ENCODE measurements around the gene CDKN2A. TPM values are rescaled to one million over a fixed set of nuclear protein-coding genes. Genes with fewer than 3 reads are reported as not detected.

Gene CDKN2A
- total and polyA plus RNA-seq, 2 donors (not counting 3 experiments of a cell fraction or from before 2014, with no cell fraction given) = 8.5 to 10.7 TPM

DNA sequence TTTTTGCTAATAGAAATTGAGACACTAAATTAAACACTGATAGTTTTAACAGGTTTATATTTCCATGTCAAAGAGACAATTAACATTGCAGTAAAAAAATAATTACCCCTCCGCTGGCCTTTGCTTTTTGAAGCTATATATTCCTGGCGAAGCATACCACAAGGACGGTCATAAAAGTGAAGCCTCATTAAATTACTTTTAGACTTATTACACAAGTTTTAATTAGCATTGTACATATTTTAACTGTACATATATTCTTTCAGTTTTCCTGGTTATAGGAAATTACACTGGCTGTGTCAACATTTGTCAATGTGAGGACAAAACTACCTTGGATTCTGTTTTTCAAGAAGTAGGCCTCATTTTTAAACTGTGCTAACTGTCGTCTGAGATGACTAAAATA, 1.2 kb downstream of the CDKN2A start:
- H3K27me3 ChIP-seq (ENCODE audit: control insufficient read depth in 2 of 2, insufficient read depth in 2 of 2, low read length in 2 of 2) = peaks cover 5 to 23% of the 10 kb centered on the region in 2 experiments
- no peaks in the 10 kb centered on the region for H3K79me2 ChIP-seq (ENCODE audit: control insufficient read depth, insufficient read depth, low read length)
- no peak overlapping the region for H2AFZ ChIP-seq (ENCODE audit: low read depth, low read length)
- H3K9me1 ChIP-seq (replicated peaks; ENCODE audit: control insufficient read depth, extremely low read depth, insufficient read depth, low read length) = no peaks in the 10 kb centered on the region
- H3K4me2 ChIP-seq (ENCODE audit: insufficient read depth, low read length) = no peak overlapping the region
- H3K4me3 ChIP-seq (replicated peaks in 1 of 3; ENCODE audit: insufficient read depth in 1 of 3, low read depth in 1 of 3, low read length in 3 of 3) = no peak overlapping the region
- dilution Hi-C loops (cut with MboI; ENCODE audit: extremely low pct_ligation_motif_present, low sequenced_read_pairs) (no loop called here), intact Hi-C loops (cut with micrococcal nuclease) (no loop called here)
- CTCF ChIA-PET = interaction anchor here (0.7 to 5.0 kb wide), 5 partner anchors 11 to 127 kb away, joined by 3 to 39 read pairs (median 6); partner anchors contain the start of gene CDKN2B
- DNase-seq (ENCODE audit: low read depth, low spot score) (no peak), FAIRE-seq (no peak)
- H3K4me1 ChIP-seq (ENCODE audit: control insufficient read depth, extremely low read depth, insufficient read depth, low read length) = peaks cover 16% of the 10 kb centered on the region
- no peaks in the 10 kb centered on the region for H4K20me1 ChIP-seq (replicated peaks; ENCODE audit: control insufficient read depth, extremely low read depth, insufficient read depth, low read length)
- no peak overlapping the region for H3K9ac ChIP-seq (replicated peaks; ENCODE audit: extremely low read depth, insufficient read depth, low read length)
- H3K36me3 ChIP-seq (ENCODE audit: control insufficient read depth in 2 of 2, extremely low read depth in 1 of 2, insufficient read depth in 2 of 2, low read length in 2 of 2) = no peaks in the 10 kb centered on the region
- BruUV-seq (replicated peaks) = no TSS peak
- no peak overlapping the region for H3K27ac ChIP-seq (ENCODE audit: insufficient read depth, low read depth, low read length)
- POLR2A ChIA-PET = no interaction called here
- no peaks in the 10 kb centered on the region for H3K9me3 ChIP-seq (replicated peaks; ENCODE audit: control insufficient read depth, insufficient read depth, low read length)
- TF ChIP-seq MYC (IDR thresholded peaks at IDR 0.05; ENCODE audit: low read depth, low read length) = no peak
- TF ChIP-seq JUN (IDR thresholded peaks at IDR 0.05; ENCODE audit: borderline replicate concordance, insufficient read depth, insufficient read length, low read depth) = no peak

DNA sequence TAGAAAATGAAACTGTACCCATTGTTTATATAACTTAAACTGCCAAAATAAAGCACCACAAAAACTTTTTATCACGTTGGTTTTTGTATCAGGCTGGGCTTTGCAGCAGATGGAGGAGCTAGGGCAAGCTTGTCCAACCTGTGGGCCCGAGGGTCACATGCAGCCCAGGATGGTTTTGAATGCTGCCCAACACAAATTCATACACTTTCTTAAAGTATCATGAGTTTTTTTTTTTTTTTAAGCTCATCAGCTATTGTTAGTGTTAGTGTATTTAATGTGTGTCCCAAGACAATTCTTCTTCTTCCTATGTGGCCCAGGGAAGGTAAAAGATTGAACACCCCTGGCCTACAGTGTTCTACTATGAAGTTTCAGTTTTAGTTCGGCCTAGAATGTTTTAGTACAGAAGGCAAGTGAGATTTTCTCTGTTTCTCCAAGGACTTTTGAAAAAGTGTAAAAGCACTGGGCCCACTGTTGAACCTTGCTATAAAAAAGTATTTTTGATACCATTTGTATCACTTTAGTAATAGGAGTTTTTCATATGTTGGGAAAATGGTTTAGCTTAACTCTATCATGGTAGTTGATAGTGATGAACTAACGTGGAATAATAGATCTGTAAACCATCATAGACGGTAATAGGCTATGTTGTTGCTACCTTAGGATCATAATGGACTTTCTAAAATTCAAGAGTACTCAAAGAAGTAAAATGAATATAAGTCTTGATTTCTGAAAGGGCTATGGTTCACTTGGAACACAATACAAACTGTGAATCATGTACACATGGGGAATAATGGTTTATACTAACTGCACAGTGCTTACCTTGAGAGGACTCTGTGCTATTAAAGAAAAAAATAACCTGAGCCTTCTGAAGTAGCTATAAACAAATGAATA, 2.9 kb downstream of the CDKN2A start:
- DNase-seq (ENCODE audit: low read depth, low spot score) = no peak
- Histone ChIP-seq H3K4me2 (ENCODE audit: insufficient read depth, low read length) (no peak overlapping the region), H3K79me2 (ENCODE audit: control insufficient read depth, insufficient read depth, low read length) (no peaks in the 10 kb centered on the region), H3K36me3 (ENCODE audit: control insufficient read depth in 2 of 2, extremely low read depth in 1 of 2, insufficient read depth in 2 of 2, low read length in 2 of 2) (no peaks in the 10 kb centered on the region), H3K4me1 (ENCODE audit: control insufficient read depth, extremely low read depth, insufficient read depth, low read length) (peaks cover 25% of the 10 kb centered on the region), H2AFZ (ENCODE audit: low read depth, low read length) (no peak overlapping the region), H3K27ac (ENCODE audit: insufficient read depth, low read depth, low read length) (no peak overlapping the region), H3K27me3 (ENCODE audit: control insufficient read depth in 2 of 2, insufficient read depth in 2 of 2, low read length in 2 of 2) (peaks cover 5 to 40% of the 10 kb centered on the region in 2 experiments), H3K9me1 (replicated peaks; ENCODE audit: control insufficient read depth, extremely low read depth, insufficient read depth, low read length) (no peaks in the 10 kb centered on the region), H3K9ac (replicated peaks; ENCODE audit: extremely low read depth, insufficient read depth, low read length) (no peak overlapping the region), H3K9me3 (replicated peaks; ENCODE audit: control insufficient read depth, insufficient read depth, low read length) (no peaks in the 10 kb centered on the region), H3K4me3 (replicated peaks in 1 of 3; ENCODE audit: insufficient read depth in 1 of 3, low read depth in 1 of 3, low read length in 3 of 3) (no peak overlapping the region), H4K20me1 (replicated peaks; ENCODE audit: control insufficient read depth, extremely low read depth, insufficient read depth, low read length) (no peaks in the 10 kb centered on the region)
- dilution Hi-C loops (cut with MboI; ENCODE audit: extremely low pct_ligation_motif_present, low sequenced_read_pairs) (no loop called here), intact Hi-C loops (cut with micrococcal nuclease) (no loop called here)
- TF ChIP-seq JUN (IDR thresholded peaks at IDR 0.05; ENCODE audit: borderline replicate concordance, insufficient read depth, insufficient read length, low read depth) = no peak
- no peak for TF ChIP-seq FOS (IDR thresholded peaks at IDR 0.05; ENCODE audit: borderline replicate concordance, insufficient read depth, low read length)
- no peak for TF ChIP-seq POLR2AphosphoS5 (IDR thresholded peaks at IDR 0.05; ENCODE audit: insufficient read depth, low read depth, low read length)
- no peak for TF ChIP-seq POLR2A (IDR thresholded peaks at IDR 0.05; ENCODE audit: low read depth, low read length)
- no peak for TF ChIP-seq EZH2 (IDR thresholded peaks at IDR 0.05; ENCODE audit: borderline replicate concordance, low read depth, low read length, severe bottlenecking)
- TF ChIP-seq, protein P1, sequence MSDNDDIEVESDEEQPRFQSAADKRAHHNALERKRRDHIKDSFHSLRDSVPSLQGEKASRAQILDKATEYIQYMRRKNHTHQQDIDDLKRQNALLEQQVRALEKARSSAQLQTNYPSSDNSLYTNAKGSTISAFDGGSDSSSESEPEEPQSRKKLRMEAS (IDR thresholded peaks at IDR 0.05; ENCODE audit: insufficient read depth, insufficient read length) = no peak
- TF ChIP-seq GATA2 (IDR thresholded peaks at IDR 0.05; ENCODE audit: insufficient read depth, insufficient read length, low read depth, low read length) = no peak
- TF ChIP-seq MYC (IDR thresholded peaks at IDR 0.05; ENCODE audit: low read depth, low read length) = no peak
- TF ChIP-seq, protein P2, sequence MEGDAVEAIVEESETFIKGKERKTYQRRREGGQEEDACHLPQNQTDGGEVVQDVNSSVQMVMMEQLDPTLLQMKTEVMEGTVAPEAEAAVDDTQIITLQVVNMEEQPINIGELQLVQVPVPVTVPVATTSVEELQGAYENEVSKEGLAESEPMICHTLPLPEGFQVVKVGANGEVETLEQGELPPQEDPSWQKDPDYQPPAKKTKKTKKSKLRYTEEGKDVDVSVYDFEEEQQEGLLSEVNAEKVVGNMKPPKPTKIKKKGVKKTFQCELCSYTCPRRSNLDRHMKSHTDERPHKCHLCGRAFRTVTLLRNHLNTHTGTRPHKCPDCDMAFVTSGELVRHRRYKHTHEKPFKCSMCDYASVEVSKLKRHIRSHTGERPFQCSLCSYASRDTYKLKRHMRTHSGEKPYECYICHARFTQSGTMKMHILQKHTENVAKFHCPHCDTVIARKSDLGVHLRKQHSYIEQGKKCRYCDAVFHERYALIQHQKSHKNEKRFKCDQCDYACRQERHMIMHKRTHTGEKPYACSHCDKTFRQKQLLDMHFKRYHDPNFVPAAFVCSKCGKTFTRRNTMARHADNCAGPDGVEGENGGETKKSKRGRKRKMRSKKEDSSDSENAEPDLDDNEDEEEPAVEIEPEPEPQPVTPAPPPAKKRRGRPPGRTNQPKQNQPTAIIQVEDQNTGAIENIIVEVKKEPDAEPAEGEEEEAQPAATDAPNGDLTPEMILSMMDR (IDR thresholded peaks at IDR 0.05; ENCODE audit: extremely low read depth in 1 of 2, insufficient read depth in 1 of 2, low read depth in 1 of 2, low read length in 2 of 2) = no peak
- ChIA-PET POLR2A (no interaction called here), CTCF (interaction anchor here (0.9 to 5.0 kb wide), 8 partner anchors 9 to 248 kb away, joined by 3 to 39 read pairs (median 4); partner anchors contain the start of gene CDKN2B)
- BruUV-seq (replicated peaks) = no TSS peak
- FAIRE-seq = no peak

All from endothelial cell of umbilical vein (primary cell).